DMS114 treated with DMSO at 0.1 percent for 48 hours (cell line): ENCODE results near the gene LARP6.
"Not testable (repeated sequence)": the region's sequence is repeated elsewhere in the genome, so short reads cannot be mapped to it uniquely, and the experiment has no call there.

Experiments used
- DNase-seq: peaks from one replicate; lab custom pipeline; 2025; ENCODE audit not compliant: unreplicated experiment; lab: John Stamatoyannopoulos, UW

LARP6 gene

GRCh38 chr15:70831094-70831911 lies 22.7 kb downstream of the LARP6 start:
- DNase-seq: no peak

GRCh38 chr15:70830615-70831014 lies 23.3 kb downstream of the LARP6 start:
- no peak for DNase-seq

GRCh38 chr15:70829371-70830166 lies 24.4 kb downstream of the LARP6 start:
- no peak for DNase-seq

GRCh38 chr15:70827721-70828120 lies 26.2 kb downstream of the LARP6 start:
- DNase-seq: no peak

- no peak for DNase-seq
Measured at GRCh38 chr15:70826634-70827033, 27.3 kb downstream of the LARP6 start.

GRCh38 chr15:70825841-70826240 lies 28.1 kb downstream of the LARP6 start:
- DNase-seq: no peak

GRCh38 chr15:70823196-70823595 lies 30.8 kb downstream of the LARP6 start:
- no peak for DNase-seq

GRCh38 chr15:70820214-70820613 lies 33.7 kb downstream of the LARP6 start:
- no peak for DNase-seq

GRCh38 chr15:70818580-70818979 lies 35.4 kb downstream of the LARP6 start:
- no peak for DNase-seq

GRCh38 chr15:70817266-70817665 lies 36.7 kb downstream of the LARP6 start:
- no peak for DNase-seq

- DNase-seq: no peak
Measured at GRCh38 chr15:70815604-70816003, 38.4 kb downstream of the LARP6 start.

GRCh38 chr15:70815011-70815410 lies 38.9 kb downstream of the LARP6 start:
- not testable (repeated sequence) for DNase-seq

GRCh38 chr15:70812827-70813364 lies 41.1 kb downstream of the LARP6 start:
- no peak for DNase-seq

- DNase-seq: no peak
Measured at GRCh38 chr15:70810916-70811578, 42.9 kb downstream of the LARP6 start.

GRCh38 chr15:70806992-70807712 lies 46.8 kb downstream of the LARP6 start:
- DNase-seq: no peak

- DNase-seq: not testable (repeated sequence)
Measured at GRCh38 chr15:70804388-70804787, 49.6 kb downstream of the LARP6 start.

- DNase-seq: no peak
Measured at GRCh38 chr15:70802629-70803028, 51.3 kb downstream of the LARP6 start.

GRCh38 chr15:70801109-70801508 lies 52.8 kb downstream of the LARP6 start:
- no peak for DNase-seq

GRCh38 chr15:70799667-70800450 lies 54.1 kb downstream of the LARP6 start:
- no peak for DNase-seq

GRCh38 chr15:70797464-70797863 lies 56.5 kb downstream of the LARP6 start:
- DNase-seq: no peak
